Endothelial cell of umbilical vein (primary cell): ENCODE data around the gene FAM53A. TPM values are rescaled to one million over a fixed set of nuclear protein-coding genes. Genes with fewer than 3 reads are reported as not detected.

Source experiments
- BruUV-seq: library from RNA; stranded (reverse); fragments of 400-500 nt; replicated peaks from 2 replicates; lab custom pipeline; 2021; lab: Mats Ljungman, UMichigan
- CTCF ChIA-PET: fragments of 300-600, 350-600 bp; sonication (Branson Sonifier 250); formaldehyde crosslinking; loops from one replicate; lab custom pipeline; 2021; ENCODE audit warnings: antibody characterized with exemption, inconsistent platforms; lab: Charles Lee
- POLR2A ChIA-PET: fragments of 300-600, 350-600 bp; sonication (Branson Sonifier 250); formaldehyde crosslinking; loops from one replicate; lab custom pipeline; 2021; ENCODE audit warnings: antibody characterized with exemption, inconsistent platforms; lab: Charles Lee
- DNase-seq: peaks from one replicate; pipeline ENCODE4 v3.0.0-alpha.2; 2011; ENCODE audit warnings: low read depth, low spot score
- FAIRE-seq: peaks from 2 replicates; lab custom pipeline; 2011; peaks lifted over from hg19 to GRCh38; lab: Jason Lieb, UNC
- H2AFZ ChIP-seq: 2 replicates; pipeline ENCODE4 v1.6.0; 2012; ENCODE audit warnings: low read depth, low read length, control low read depth, inconsistent platforms
- H3K27ac ChIP-seq: 2 replicates; pipeline ENCODE4 v1.5.1; 2011; ENCODE audit warnings: low read depth, mild to moderate bottlenecking, control low read depth, low read length, moderate library complexity; ENCODE audit not compliant: insufficient read depth
- H3K27me3 ChIP-seq, 2 experiments: 2 replicates each; pipeline versions ENCODE4 v1.6.0 to v1.6.1; 2011; ENCODE audit warnings: low read length in 2 of 2, mixed read lengths in 1 of 2; ENCODE audit not compliant: control insufficient read depth in 2 of 2, insufficient read depth in 2 of 2
- H3K36me3 ChIP-seq, 2 experiments: 2 replicates in 1 of 2; 3 replicates in 1 of 2; pipeline ENCODE4 v1.5.1; 2011; ENCODE audit warnings: low read length in 2 of 2, mild to moderate bottlenecking in 1 of 2, moderate library complexity in 1 of 2; ENCODE audit not compliant: control insufficient read depth in 2 of 2, insufficient read depth in 2 of 2; ENCODE audit errors: extremely low read depth in 1 of 2
- H3K4me1 ChIP-seq: 3 replicates; pipeline ENCODE4 v1.5.1; 2011; ENCODE audit warnings: mild to moderate bottlenecking, low read length; ENCODE audit not compliant: control insufficient read depth, insufficient read depth; ENCODE audit errors: extremely low read depth
- H3K4me2 ChIP-seq: 2 replicates; pipeline ENCODE4 v1.6.1; 2011; ENCODE audit warnings: low read length, control low read depth, mixed read lengths; ENCODE audit not compliant: insufficient read depth
- H3K4me3 ChIP-seq, 3 experiments: fragments of 200-600 bp in 1 of 3; sonication (generic), shearing (Covaris generic) in 1 of 3; replicated peaks in 1 of 3; 2 replicates each; pipeline ENCODE4 v1.5.1; 2011 to 2016; ENCODE audit warnings: control low read depth in 3 of 3, low read length in 3 of 3, mild to moderate bottlenecking in 2 of 3, inconsistent platforms in 1 of 3, low read depth in 1 of 3, moderate library complexity in 1 of 3; ENCODE audit not compliant: insufficient read depth in 1 of 3
- H3K79me2 ChIP-seq: 2 replicates; pipeline ENCODE4 v1.6.0; 2012; ENCODE audit warnings: low read length, inconsistent platforms; ENCODE audit not compliant: control insufficient read depth, insufficient read depth
- H3K9ac ChIP-seq: replicated peaks from 2 replicates; pipeline ENCODE3; 2011; ENCODE audit warnings: low read length, control low read depth; ENCODE audit not compliant: insufficient read depth; ENCODE audit errors: extremely low read depth
- H3K9me1 ChIP-seq: replicated peaks from 3 replicates; pipeline ENCODE4 v1.6.0; 2011; ENCODE audit warnings: mild to moderate bottlenecking, low read length; ENCODE audit not compliant: control insufficient read depth, insufficient read depth; ENCODE audit errors: extremely low read depth
- H3K9me3 ChIP-seq: replicated peaks from 2 replicates; pipeline ENCODE4 v1.5.1; 2012; ENCODE audit warnings: low read length, inconsistent platforms; ENCODE audit not compliant: control insufficient read depth, insufficient read depth
- H4K20me1 ChIP-seq: replicated peaks from 2 replicates; pipeline ENCODE3; 2011; ENCODE audit warnings: mild to moderate bottlenecking, low read length; ENCODE audit not compliant: control insufficient read depth, insufficient read depth; ENCODE audit errors: extremely low read depth
- EZH2 ChIP-seq: IDR thresholded peaks from 2 replicates; pipeline ENCODE4 v1.6.1; 2012; ENCODE audit warnings: borderline replicate concordance, low read depth, mild to moderate bottlenecking, moderate library complexity, low read length, inconsistent platforms; ENCODE audit not compliant: severe bottlenecking
- FOS ChIP-seq: IDR thresholded peaks from 2 replicates; pipeline ENCODE4 v1.6.1; 2011; ENCODE audit warnings: mild to moderate bottlenecking, low read length, moderate library complexity, borderline replicate concordance; ENCODE audit not compliant: insufficient read depth
- GATA2 ChIP-seq: IDR thresholded peaks from 2 replicates; pipeline ENCODE4 v1.7.0; 2011; ENCODE audit warnings: low read depth, mild to moderate bottlenecking, moderate library complexity, mixed read lengths, low read length; ENCODE audit not compliant: insufficient read length, insufficient read depth
- JUN ChIP-seq: IDR thresholded peaks from 2 replicates; pipeline ENCODE4 v1.6.1; 2011; ENCODE audit warnings: borderline replicate concordance, low read depth; ENCODE audit not compliant: insufficient read length, insufficient read depth
- MYC ChIP-seq: IDR thresholded peaks from one replicate; pipeline ENCODE4 v1.6.1; 2011; ENCODE audit warnings: mild to moderate bottlenecking, low read depth, low read length
- POLR2A ChIP-seq: IDR thresholded peaks from 2 replicates; pipeline ENCODE4 v1.6.1; 2012; ENCODE audit warnings: low read depth, mild to moderate bottlenecking, control low read depth, low read length
- POLR2AphosphoS5 ChIP-seq: IDR thresholded peaks from 2 replicates; pipeline ENCODE4 v1.6.1; 2012; ENCODE audit warnings: low read depth, mild to moderate bottlenecking, control low read depth, low read length, moderate library complexity; ENCODE audit not compliant: insufficient read depth
- dilution Hi-C: fragments of 300-500 bp; cut with MboI; formaldehyde crosslinking; loops from one replicate; pipeline ENCODE4 v1.15.0; 2019; ENCODE audit warnings: low sequenced_read_pairs; ENCODE audit not compliant: extremely low pct_ligation_motif_present
- intact Hi-C: fragments of 100-400 bp; cut with micrococcal nuclease; formaldehyde crosslinking; loops from one replicate; pipeline ENCODE4 v1.10.0; 2022
- polyA plus RNA-seq, 4 experiments: library from polyadenylated mRNA; depleted of rRNA in 3 of 4; stranded (reverse) in 3 of 4; unstranded in 1 of 4; fragments of >200 nt; gene quantifications; 2 replicates each; pipeline versions ENCODE4 v1.2.1 to v1.2.3, GENCODE V29; 2011 to 2012; ENCODE audit warnings: missing spikeins in 1 of 4
- total RNA-seq: library from RNA; stranded (reverse); gene quantifications from 2 replicates; pipeline ENCODE4 v1.2.3, GENCODE V29; 2021
- TF ChIP-seq, protein P1 (sequence below): IDR thresholded peaks from 2 replicates; pipeline ENCODE4 v1.6.1; 2011; ENCODE audit not compliant: insufficient read depth, insufficient read length
- TF ChIP-seq, protein P2 (sequence below), 2 donors: IDR thresholded peaks; 1 replicate in 1 of 2; 2 replicates in 1 of 2; pipeline ENCODE4 v1.5.1; 2011; ENCODE audit warnings: low read length in 2 of 2, mild to moderate bottlenecking in 2 of 2, moderate library complexity in 2 of 2, control low read depth in 1 of 2, inconsistent platforms in 1 of 2, low read depth in 1 of 2; ENCODE audit not compliant: insufficient read depth in 1 of 2; ENCODE audit errors: extremely low read depth in 1 of 2

Gene FAM53A
- total and polyA plus RNA-seq, 2 donors (not counting 3 experiments of a cell fraction or from before 2014, with no cell fraction given): 1.3 to 1.7 TPM

DNA sequence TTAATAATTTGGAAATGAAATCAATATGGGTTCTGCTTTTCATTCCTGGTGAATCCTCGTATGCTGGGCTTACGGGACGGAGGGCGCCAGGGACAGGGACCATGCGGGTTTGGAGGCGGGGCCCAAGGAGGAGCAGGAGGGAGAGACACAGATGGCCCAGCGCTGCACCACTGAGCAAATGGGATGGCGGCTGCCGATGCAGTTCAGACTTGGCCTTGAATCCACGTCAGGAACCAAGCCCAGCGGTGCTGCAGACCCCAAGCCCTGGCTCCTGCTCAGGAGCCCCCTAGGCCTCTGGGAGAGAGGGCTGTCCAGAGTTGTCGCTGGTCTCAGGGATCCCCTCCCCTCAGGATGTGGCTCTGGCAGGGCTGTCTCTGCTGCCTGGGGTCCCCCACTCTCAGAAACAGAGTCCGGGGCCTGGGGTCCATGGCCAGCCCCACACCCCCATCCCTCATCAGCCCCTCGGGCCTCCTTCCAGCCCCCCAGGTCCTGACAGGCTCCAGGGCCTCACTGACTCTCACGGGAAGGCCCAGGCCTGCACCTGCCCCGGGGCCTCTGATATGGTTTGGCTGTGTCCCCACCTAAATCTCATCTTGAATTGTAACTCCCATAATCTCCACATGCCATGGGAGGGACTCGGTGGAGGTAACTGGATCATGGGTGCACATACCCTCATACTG is 75.2 kb downstream of the FAM53A start:
- ChIA-PET CTCF (interaction anchor here (1.3 kb wide), 1 partner anchor 253 kb away, joined by 3 read pairs; no protein-coding TSS in a partner anchor), POLR2A (no interaction called here)
- no peak for FAIRE-seq
- dilution Hi-C loops (no loop called here), intact Hi-C loops (no loop called here)
- H3K4me1 ChIP-seq: no peaks in the 10 kb centered on the region
- TF ChIP-seq, protein P1, sequence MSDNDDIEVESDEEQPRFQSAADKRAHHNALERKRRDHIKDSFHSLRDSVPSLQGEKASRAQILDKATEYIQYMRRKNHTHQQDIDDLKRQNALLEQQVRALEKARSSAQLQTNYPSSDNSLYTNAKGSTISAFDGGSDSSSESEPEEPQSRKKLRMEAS: no peak
- TF ChIP-seq MYC (no peak), JUN (no peak), EZH2 (no peak), GATA2 (no peak), POLR2AphosphoS5 (no peak), POLR2A (no peak), FOS (no peak)
- TF ChIP-seq, protein P2, sequence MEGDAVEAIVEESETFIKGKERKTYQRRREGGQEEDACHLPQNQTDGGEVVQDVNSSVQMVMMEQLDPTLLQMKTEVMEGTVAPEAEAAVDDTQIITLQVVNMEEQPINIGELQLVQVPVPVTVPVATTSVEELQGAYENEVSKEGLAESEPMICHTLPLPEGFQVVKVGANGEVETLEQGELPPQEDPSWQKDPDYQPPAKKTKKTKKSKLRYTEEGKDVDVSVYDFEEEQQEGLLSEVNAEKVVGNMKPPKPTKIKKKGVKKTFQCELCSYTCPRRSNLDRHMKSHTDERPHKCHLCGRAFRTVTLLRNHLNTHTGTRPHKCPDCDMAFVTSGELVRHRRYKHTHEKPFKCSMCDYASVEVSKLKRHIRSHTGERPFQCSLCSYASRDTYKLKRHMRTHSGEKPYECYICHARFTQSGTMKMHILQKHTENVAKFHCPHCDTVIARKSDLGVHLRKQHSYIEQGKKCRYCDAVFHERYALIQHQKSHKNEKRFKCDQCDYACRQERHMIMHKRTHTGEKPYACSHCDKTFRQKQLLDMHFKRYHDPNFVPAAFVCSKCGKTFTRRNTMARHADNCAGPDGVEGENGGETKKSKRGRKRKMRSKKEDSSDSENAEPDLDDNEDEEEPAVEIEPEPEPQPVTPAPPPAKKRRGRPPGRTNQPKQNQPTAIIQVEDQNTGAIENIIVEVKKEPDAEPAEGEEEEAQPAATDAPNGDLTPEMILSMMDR (IDR thresholded peaks at IDR 0.05; ENCODE audit: extremely low read depth in 1 of 2, insufficient read depth in 1 of 2, low read depth in 1 of 2, low read length in 2 of 2): no peak
- no peaks in the 10 kb centered on the region for H3K27me3 ChIP-seq
- H3K27ac ChIP-seq: no peak overlapping the region
- H2AFZ ChIP-seq: no peak overlapping the region
- no peak overlapping the region for H3K4me3 ChIP-seq
- H3K9ac ChIP-seq: no peak overlapping the region
- no peaks in the 10 kb centered on the region for H3K79me2 ChIP-seq
- H3K9me3 ChIP-seq: no peaks in the 10 kb centered on the region
- no TSS peak for BruUV-seq
- no peak for DNase-seq
- H3K4me2 ChIP-seq: no peak overlapping the region
- H3K36me3 ChIP-seq: no peaks in the 10 kb centered on the region
- no peaks in the 10 kb centered on the region for H3K9me1 ChIP-seq
- H4K20me1 ChIP-seq: no peaks in the 10 kb centered on the region
